ENCODE results near the gene TRMT6. TPM values are rescaled to one million over a fixed set of nuclear protein-coding genes. Genes with fewer than 3 reads are reported as not detected.

Gene TRMT6
- total RNA-seq, 1 experiment from 2014 or later, result 13.2 TPM

DNA sequence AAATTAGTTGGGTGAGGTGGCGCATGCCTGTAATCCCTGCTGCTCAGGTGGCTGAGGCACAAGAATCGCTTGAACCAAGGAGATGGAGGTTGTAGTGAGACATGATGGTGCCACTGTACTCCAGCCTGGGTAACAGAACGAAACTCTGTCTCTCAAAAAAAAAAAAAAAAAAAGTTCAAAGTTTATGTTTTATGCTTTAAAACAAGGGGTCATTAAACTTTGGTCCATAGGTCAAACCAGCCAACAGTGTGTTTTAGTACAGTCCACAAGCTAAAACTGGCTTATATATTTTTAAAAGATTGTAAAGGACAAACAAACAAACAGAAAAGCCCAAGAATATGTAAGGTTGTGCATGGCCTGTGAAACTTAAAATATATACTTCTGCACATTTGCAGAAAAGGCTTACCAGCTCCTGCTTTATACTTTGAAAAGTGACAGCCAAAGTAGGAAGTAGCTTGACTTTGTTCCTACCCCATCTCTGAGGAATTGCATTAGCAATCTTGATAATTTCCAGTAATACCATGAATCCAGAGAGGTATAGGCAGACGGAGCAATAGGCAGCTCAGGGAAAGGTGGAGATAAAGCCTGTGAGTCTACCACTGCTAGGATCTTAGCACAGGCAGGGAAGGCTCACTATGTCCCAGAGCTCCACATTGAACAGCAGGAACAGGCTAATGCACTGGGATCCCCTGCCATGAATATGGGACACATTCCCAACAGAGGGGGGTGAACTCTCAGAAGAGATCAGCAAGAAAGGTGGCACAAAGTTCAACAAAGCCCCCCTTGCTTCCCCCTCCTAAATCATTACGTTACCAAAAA, 30.6 kb upstream of the TRMT6 start:
- RAD21 ChIA-PET (ENCODE audit: low non-redundant PET in 1 of 2, low total read pairs in 2 of 2, uncharacterized antibody in 2 of 2, unreplicated experiment in 2 of 2), result no interaction called here
- BruUV-seq (replicated peaks), result no TSS peak
- H3K4me1 ChIP-seq (ENCODE audit: control insufficient read depth in 1 of 2, insufficient read depth in 2 of 2, low read length in 2 of 2), result no peaks in the 10 kb centered on the region
- H3K27ac ChIP-seq (ENCODE audit: low read depth, low read length), result no peak overlapping the region
- 0 out of 2 replicates have a peak, but pooled peaks cover 3% of the 10 kb centered on the region for H4K20me1 ChIP-seq (ENCODE audit: insufficient read depth)
- H3K4me2 ChIP-seq (ENCODE audit: low read length), result no peak overlapping the region
- POLR2A ChIA-PET, result no interaction called here
- H3K36me3 ChIP-seq (ENCODE audit: control insufficient read depth in 1 of 2, insufficient read depth in 2 of 2, low read length in 2 of 2), result peaks cover 21 to 47% of the 10 kb centered on the region in 2 experiments
- H3K79me2 ChIP-seq (ENCODE audit: insufficient read depth, low read length), result 0 out of 2 replicates have a peak, but pooled peaks cover 3% of the 10 kb centered on the region
- intact Hi-C loops (cut with micrococcal nuclease), result no loop called here
- DNase-seq (ENCODE audit: low read depth, low spot score) (no peak), ATAC-seq (no peak)
- CTCF ChIA-PET, result no interaction called here
- no peaks in the 10 kb centered on the region for H3K27me3 ChIP-seq (ENCODE audit: insufficient read depth, low read length)
- no peak overlapping the region for H3K4me3 ChIP-seq (replicated peaks in 1 of 2; ENCODE audit: low read depth in 1 of 2, low read length in 2 of 2)
- no peaks in the 10 kb centered on the region for H3K9me3 ChIP-seq (ENCODE audit: control insufficient read depth in 1 of 2, insufficient read depth in 1 of 2, low read depth in 1 of 2, low read length in 2 of 2)
- H2AFZ ChIP-seq (ENCODE audit: low read depth, low read length, poor library complexity, severe bottlenecking), result no peak overlapping the region
- TF ChIP-seq CEBPB (IDR thresholded peaks at IDR 0.05; ENCODE audit: low read depth), result no peak
- TF ChIP-seq, protein P1, sequence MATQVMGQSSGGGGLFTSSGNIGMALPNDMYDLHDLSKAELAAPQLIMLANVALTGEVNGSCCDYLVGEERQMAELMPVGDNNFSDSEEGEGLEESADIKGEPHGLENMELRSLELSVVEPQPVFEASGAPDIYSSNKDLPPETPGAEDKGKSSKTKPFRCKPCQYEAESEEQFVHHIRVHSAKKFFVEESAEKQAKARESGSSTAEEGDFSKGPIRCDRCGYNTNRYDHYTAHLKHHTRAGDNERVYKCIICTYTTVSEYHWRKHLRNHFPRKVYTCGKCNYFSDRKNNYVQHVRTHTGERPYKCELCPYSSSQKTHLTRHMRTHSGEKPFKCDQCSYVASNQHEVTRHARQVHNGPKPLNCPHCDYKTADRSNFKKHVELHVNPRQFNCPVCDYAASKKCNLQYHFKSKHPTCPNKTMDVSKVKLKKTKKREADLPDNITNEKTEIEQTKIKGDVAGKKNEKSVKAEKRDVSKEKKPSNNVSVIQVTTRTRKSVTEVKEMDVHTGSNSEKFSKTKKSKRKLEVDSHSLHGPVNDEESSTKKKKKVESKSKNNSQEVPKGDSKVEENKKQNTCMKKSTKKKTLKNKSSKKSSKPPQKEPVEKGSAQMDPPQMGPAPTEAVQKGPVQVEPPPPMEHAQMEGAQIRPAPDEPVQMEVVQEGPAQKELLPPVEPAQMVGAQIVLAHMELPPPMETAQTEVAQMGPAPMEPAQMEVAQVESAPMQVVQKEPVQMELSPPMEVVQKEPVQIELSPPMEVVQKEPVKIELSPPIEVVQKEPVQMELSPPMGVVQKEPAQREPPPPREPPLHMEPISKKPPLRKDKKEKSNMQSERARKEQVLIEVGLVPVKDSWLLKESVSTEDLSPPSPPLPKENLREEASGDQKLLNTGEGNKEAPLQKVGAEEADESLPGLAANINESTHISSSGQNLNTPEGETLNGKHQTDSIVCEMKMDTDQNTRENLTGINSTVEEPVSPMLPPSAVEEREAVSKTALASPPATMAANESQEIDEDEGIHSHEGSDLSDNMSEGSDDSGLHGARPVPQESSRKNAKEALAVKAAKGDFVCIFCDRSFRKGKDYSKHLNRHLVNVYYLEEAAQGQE (IDR thresholded peaks at IDR 0.05; ENCODE audit: low read depth), result no peak
- no peak for TF ChIP-seq JUND (IDR thresholded peaks at IDR 0.05)
- TF ChIP-seq CBX3 (IDR thresholded peaks at IDR 0.05; ENCODE audit: low read depth), result no peak
- no peak for TF ChIP-seq EGR1 (IDR thresholded peaks at IDR 0.05; ENCODE audit: low read depth)
- TF ChIP-seq ZNF274 (IDR thresholded peaks at IDR 0.05; ENCODE audit: low read depth, low read length), result no peak
- no peak for TF ChIP-seq EZH2phosphoT487 (IDR thresholded peaks at IDR 0.05; ENCODE audit: borderline replicate concordance)
- TF ChIP-seq, protein P2, sequence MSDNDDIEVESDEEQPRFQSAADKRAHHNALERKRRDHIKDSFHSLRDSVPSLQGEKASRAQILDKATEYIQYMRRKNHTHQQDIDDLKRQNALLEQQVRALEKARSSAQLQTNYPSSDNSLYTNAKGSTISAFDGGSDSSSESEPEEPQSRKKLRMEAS (IDR thresholded peaks at IDR 0.05), result no peak
- no peak for TF ChIP-seq FOSL1 (IDR thresholded peaks at IDR 0.05; ENCODE audit: low read depth)
- H3K9me2 ChIP-seq (ENCODE audit: insufficient read depth), result no peaks in the 10 kb centered on the region
- H3K9ac ChIP-seq (ENCODE audit: low read length), result no peak overlapping the region

Measured in HCT116 (cell line).